ENCODE results near the gene GSPT2.
"Not testable (repeated sequence)": the region's sequence is repeated elsewhere in the genome, so short reads cannot be mapped to it uniquely, and the experiment has no call there.

GSPT2 gene
- 7.2 to 14.5 reads per million in 2 donors for total RNA-seq

- DNase-seq, result peak; percentile 4
These were observed at the start of gene GSPT2 for GRCh38 chrX:51743179-51743957. Gene GSPT2, plus strand, starts transcription at chrX:51743442. Its CDS starts 185 bp downstream, at chrX:51743627.

GRCh38 chrX:51694254-51694653 lies 49.0 kb upstream of the GSPT2 start:
- DNase-seq, result no peak

- no peak for DNase-seq
These were observed 45.8 kb upstream of the GSPT2 start for GRCh38 chrX:51697397-51697796.

- not testable (repeated sequence) for DNase-seq
These were observed 32.7 kb upstream of the GSPT2 start, which contains the start of gene CENPVL1 for GRCh38 chrX:51710277-51711164. Gene CENPVL1, plus strand, starts transcription at chrX:51710512. Its CDS starts 0 bp downstream, at chrX:51710512.

- DNase-seq, result not testable (repeated sequence)
These were observed 30.1 kb upstream of the GSPT2 start for GRCh38 chrX:51712943-51713647.

- no peak for DNase-seq
These were observed 15.0 kb upstream of the GSPT2 start for GRCh38 chrX:51728202-51728601.

GRCh38 chrX:51737091-51737490 lies 6.2 kb upstream of the GSPT2 start:
- no peak for DNase-seq

GRCh38 chrX:51742586-51742985 lies 656 bp upstream of the GSPT2 start:
- no peak for DNase-seq

- DNase-seq, result no peak
These were observed 4.4 kb downstream of the GSPT2 start for GRCh38 chrX:51747671-51748070.

- no peak for DNase-seq
These were observed 16.0 kb downstream of the GSPT2 start for GRCh38 chrX:51759055-51759839.

- no peak for DNase-seq
These were observed 17.4 kb downstream of the GSPT2 start for GRCh38 chrX:51760657-51761056.

- no peak for DNase-seq
These were observed 23.3 kb downstream of the GSPT2 start for GRCh38 chrX:51766546-51766945.

GRCh38 chrX:51776851-51777250 lies 33.6 kb downstream of the GSPT2 start:
- DNase-seq, result no peak

GRCh38 chrX:51779306-51779705 lies 36.1 kb downstream of the GSPT2 start:
- DNase-seq, result no peak

- no peak for DNase-seq
These were observed 51.9 kb downstream of the GSPT2 start for GRCh38 chrX:51795136-51795535.

Data from T-helper 9 cell (primary cell).